ENCODE measurements around the gene STK31. TPM values are rescaled to one million over a fixed set of nuclear protein-coding genes. Genes with fewer than 3 reads are reported as not detected.

The STK31 gene
- total and polyA plus RNA-seq, 2 donors (not counting 1 experiment from before 2014, with no cell fraction given), result 0.13 to 1.8 TPM

- H3K4me1 ChIP-seq (ENCODE audit: control insufficient read depth in 2 of 2, insufficient read depth in 2 of 2, low read length in 2 of 2), result peaks cover 0 to 5% of the 10 kb centered on the region in 2 donors
- no peak overlapping the region for H3K27ac Mint-ChIP-seq
- H3K27me3 ChIP-seq (replicated peaks in 1 of 4; ENCODE audit: control extremely low read depth in 1 of 4, control insufficient read depth in 3 of 4, insufficient read depth in 4 of 4, low read length in 3 of 4), result no peaks in the 10 kb centered on the region
- H3K9me3 Mint-ChIP-seq (ENCODE audit: insufficient read depth), result no peaks in the 10 kb centered on the region
- H3K27me3 Mint-ChIP-seq, result no peaks in the 10 kb centered on the region
- no peaks in the 10 kb centered on the region for H3K36me3 ChIP-seq (replicated peaks in 1 of 2; ENCODE audit: control extremely low read depth in 1 of 2, control insufficient read depth in 1 of 2, extremely low read depth in 1 of 2, insufficient read depth in 2 of 2, low read length in 1 of 2)
- DNase-seq, result no peak
- no peaks in the 10 kb centered on the region for H4K20me1 ChIP-seq (ENCODE audit: control insufficient read depth, insufficient read depth, low read length, poor library complexity, severe bottlenecking)
- H3K9me3 ChIP-seq (ENCODE audit: control extremely low read depth in 1 of 3, control insufficient read depth in 2 of 3, insufficient read depth in 1 of 3, low read length in 2 of 3), result no peaks in the 10 kb centered on the region
- H3K4me3 Mint-ChIP-seq, result no peak overlapping the region
- no peaks in the 10 kb centered on the region for H3K79me2 ChIP-seq (ENCODE audit: control insufficient read depth, insufficient read depth, low read length)
- intact Hi-C loops (cut with micrococcal nuclease), result loop anchor here (10.0 kb wide), 1 partner anchor 889 kb away; the partner anchor contains the start of gene PALS2
- no peak for TF ChIP-seq CTCF (IDR thresholded peaks at IDR 0.05)
- no peak for TF ChIP-seq EZH2 (IDR thresholded peaks at IDR 0.05; ENCODE audit: borderline replicate concordance, insufficient read depth, low read depth, low read length, poor library complexity, severe bottlenecking)
- H3K4me1 Mint-ChIP-seq, result peaks cover 10% of the 10 kb centered on the region
- no peak overlapping the region for H3K27ac ChIP-seq (ENCODE audit: low read length in 2 of 2)
- H3K9ac ChIP-seq (ENCODE audit: low read length), result no peak overlapping the region
- POLR2A ChIA-PET, result no interaction called here
- ATAC-seq (ENCODE audit: low read depth), result no peak
- CTCF ChIA-PET, result interaction anchor here (1.4 to 4.1 kb wide), 4 partner anchors 9 to 26 kb away, joined by 4 to 21 read pairs (median 13); no protein-coding TSS in a partner anchor
- H3K4me2 ChIP-seq (replicated peaks; ENCODE audit: low read depth, low read length, poor library complexity, severe bottlenecking), result no peak overlapping the region
- no peak overlapping the region for H3K4me3 ChIP-seq (ENCODE audit: control extremely low read depth in 1 of 5, extremely low read depth in 1 of 5, insufficient read depth in 1 of 5, low read depth in 2 of 5, low read length in 4 of 5)
- WGBS (ENCODE audit: insufficient coverage), result no CpG with 5 or more reads among the region's 3 CpGs
- H2AFZ ChIP-seq (ENCODE audit: insufficient read depth, low read depth, low read length, poor library complexity, severe bottlenecking), result no peak overlapping the region
These were observed 24.3 kb upstream of the STK31 start for GRCh38 chr7:23685731-23686130.

GRCh38 chr7:23687011-23687410, 23.0 kb upstream of the STK31 start:
- no peak overlapping the region for H3K4me3 ChIP-seq (ENCODE audit: control extremely low read depth in 1 of 5, extremely low read depth in 1 of 5, insufficient read depth in 1 of 5, low read depth in 2 of 5, low read length in 4 of 5)
- Mint-ChIP-seq H3K27me3 (no peaks in the 10 kb centered on the region), H3K4me1 (peaks cover 4% of the 10 kb centered on the region), H3K9me3 (ENCODE audit: insufficient read depth) (no peaks in the 10 kb centered on the region), H3K4me3 (no peak overlapping the region), H3K27ac (no peak overlapping the region)
- no peak overlapping the region for H2AFZ ChIP-seq (ENCODE audit: insufficient read depth, low read depth, low read length, poor library complexity, severe bottlenecking)
- H3K36me3 ChIP-seq (replicated peaks in 1 of 2; ENCODE audit: control extremely low read depth in 1 of 2, control insufficient read depth in 1 of 2, extremely low read depth in 1 of 2, insufficient read depth in 2 of 2, low read length in 1 of 2), result peaks cover 0 to 1% of the 10 kb centered on the region in 2 experiments
- TF ChIP-seq EZH2 (IDR thresholded peaks at IDR 0.05; ENCODE audit: borderline replicate concordance, insufficient read depth, low read depth, low read length, poor library complexity, severe bottlenecking) (no peak), CTCF (IDR thresholded peaks at IDR 0.05) (no peak)
- ATAC-seq (ENCODE audit: low read depth) (no peak), DNase-seq (no peak)
- no peak overlapping the region for H3K4me2 ChIP-seq (replicated peaks; ENCODE audit: low read depth, low read length, poor library complexity, severe bottlenecking)
- H3K27ac ChIP-seq (ENCODE audit: low read length in 2 of 2), result no peak overlapping the region
- POLR2A ChIA-PET, result interaction anchor here (0.7 kb wide), 1 partner anchor 35 kb away, joined by 3 read pairs; no protein-coding TSS in a partner anchor
- WGBS (ENCODE audit: insufficient coverage), result 83% methylated on average over 2 of the region's 2 CpGs
- intact Hi-C loops (cut with micrococcal nuclease), result loop anchor here (10.0 kb wide), 1 partner anchor 888 kb away; the partner anchor contains the start of gene PALS2
- H4K20me1 ChIP-seq (ENCODE audit: control insufficient read depth, insufficient read depth, low read length, poor library complexity, severe bottlenecking), result no peaks in the 10 kb centered on the region
- no peaks in the 10 kb centered on the region for H3K9me3 ChIP-seq (ENCODE audit: control extremely low read depth in 1 of 3, control insufficient read depth in 2 of 3, insufficient read depth in 1 of 3, low read length in 2 of 3)
- H3K4me1 ChIP-seq (ENCODE audit: control insufficient read depth in 2 of 2, insufficient read depth in 2 of 2, low read length in 2 of 2), result no peaks in the 10 kb centered on the region
- H3K9ac ChIP-seq (ENCODE audit: low read length), result no peak overlapping the region
- CTCF ChIA-PET, result interaction anchor here (0.7 to 3.6 kb wide), 4 partner anchors 9 to 119 kb away, joined by 5 to 21 read pairs (median 5); no protein-coding TSS in a partner anchor
- H3K27me3 ChIP-seq (replicated peaks in 1 of 4; ENCODE audit: control extremely low read depth in 1 of 4, control insufficient read depth in 3 of 4, insufficient read depth in 4 of 4, low read length in 3 of 4), result no peaks in the 10 kb centered on the region
- no peaks in the 10 kb centered on the region for H3K79me2 ChIP-seq (ENCODE audit: control insufficient read depth, insufficient read depth, low read length)
